DMS79 (cell line): ENCODE measurements around the gene PSMF1.

Experiments
- DNase-seq: peaks from one replicate; lab custom pipeline; 2025; lab: John Stamatoyannopoulos, UW

PSMF1 gene

GRCh38 chr20:1118336-1119127, at the start of gene PSMF1:
Gene PSMF1 (plus strand): TSS chr20:1118602. CDS start chr20:1118774, 172 bp downstream.
- peak; percentile 83 for DNase-seq

GRCh38 chr20:1072258-1072657, 46.1 kb upstream of the PSMF1 start:
- no peak for DNase-seq

- DNase-seq, result no peak
These were observed 42.8 kb upstream of the PSMF1 start for GRCh38 chr20:1075616-1076015.

GRCh38 chr20:1081891-1082290, 36.5 kb upstream of the PSMF1 start:
- DNase-seq, result no peak

GRCh38 chr20:1083431-1084080, 34.8 kb upstream of the PSMF1 start:
- no peak for DNase-seq

- no peak for DNase-seq
These were observed 32.7 kb upstream of the PSMF1 start for GRCh38 chr20:1085492-1086276.

- no peak for DNase-seq
These were observed 31.9 kb upstream of the PSMF1 start for GRCh38 chr20:1086277-1087213.

GRCh38 chr20:1087311-1087905, 31.0 kb upstream of the PSMF1 start:
- no peak for DNase-seq

GRCh38 chr20:1094751-1095150, 23.7 kb upstream of the PSMF1 start:
- no peak for DNase-seq

- DNase-seq, result no peak
These were observed 16.9 kb upstream of the PSMF1 start for GRCh38 chr20:1101533-1101932.

GRCh38 chr20:1102016-1102415, 16.4 kb upstream of the PSMF1 start:
- DNase-seq, result no peak

GRCh38 chr20:1103751-1104150, 14.7 kb upstream of the PSMF1 start:
- DNase-seq, result no peak

- DNase-seq, result no peak
These were observed 12.7 kb upstream of the PSMF1 start for GRCh38 chr20:1105599-1106194.

- no peak for DNase-seq
These were observed 11.2 kb upstream of the PSMF1 start for GRCh38 chr20:1107176-1107575.

- no peak for DNase-seq
These were observed 9.9 kb upstream of the PSMF1 start for GRCh38 chr20:1108437-1108920.

GRCh38 chr20:1112908-1113307, 5.5 kb upstream of the PSMF1 start:
- no peak for DNase-seq

- DNase-seq, result no peak
These were observed 432 bp upstream of the PSMF1 start for GRCh38 chr20:1118004-1118335.

- DNase-seq, result no peak
These were observed 715 bp downstream of the PSMF1 start for GRCh38 chr20:1119128-1119505.

- no peak for DNase-seq
These were observed 1.1 kb downstream of the PSMF1 start for GRCh38 chr20:1119524-1119923.

- peak; percentile 53 for DNase-seq
These were observed 3.0 kb downstream of the PSMF1 start for GRCh38 chr20:1121429-1121828.
